Keratinocyte (primary cell): Measurements from ENCODE around the gene PPP1R36.

ENCODE experiments used
- EZH2 ChIP-seq: IDR thresholded peaks from one replicate; pipeline ENCODE4 v1.6.1; 2012; ENCODE audit warnings: inconsistent platforms, mild to moderate bottlenecking, low read length, moderate library complexity
- TF ChIP-seq, protein P1 (sequence below), 3 experiments: IDR thresholded peaks in 1 of 3; conservative IDR thresholded peaks in 1 of 3; optimal IDR thresholded peaks in 1 of 3; 2 replicates in 2 of 3; 3 replicates in 1 of 3; pipeline versions ENCODE3 to v1.5.1; 2011; ENCODE audit warnings: low read length in 3 of 3, mild to moderate bottlenecking in 3 of 3, moderate library complexity in 2 of 3, control low read depth in 1 of 3, inconsistent platforms in 1 of 3; ENCODE audit not compliant: insufficient read depth in 2 of 3; ENCODE audit errors: extremely low read depth in 1 of 3

DNA sequence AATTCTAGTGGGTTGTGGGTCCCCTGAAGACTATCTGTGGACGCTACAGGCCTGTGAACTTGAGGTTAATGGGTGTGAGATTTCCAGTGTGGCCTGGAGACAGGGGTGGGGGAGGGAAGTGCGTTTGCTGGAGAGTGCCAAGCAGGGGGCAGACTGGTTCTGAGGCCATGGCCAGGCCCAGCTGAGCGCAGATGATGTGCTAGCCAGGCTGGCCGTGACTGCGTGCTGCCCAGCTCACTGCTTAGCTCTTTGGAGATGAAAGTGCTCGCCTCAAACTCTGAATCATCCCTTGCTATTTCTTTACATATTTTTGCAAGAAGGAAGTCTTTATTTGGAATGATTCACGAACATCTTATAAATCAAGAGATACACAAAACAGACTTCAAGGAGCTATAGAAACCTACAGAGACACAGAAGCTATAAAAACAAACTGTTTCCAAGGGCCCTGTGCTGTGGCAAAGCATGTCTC is 79.2 kb downstream of the PPP1R36 start:
- TF ChIP-seq, protein P1, sequence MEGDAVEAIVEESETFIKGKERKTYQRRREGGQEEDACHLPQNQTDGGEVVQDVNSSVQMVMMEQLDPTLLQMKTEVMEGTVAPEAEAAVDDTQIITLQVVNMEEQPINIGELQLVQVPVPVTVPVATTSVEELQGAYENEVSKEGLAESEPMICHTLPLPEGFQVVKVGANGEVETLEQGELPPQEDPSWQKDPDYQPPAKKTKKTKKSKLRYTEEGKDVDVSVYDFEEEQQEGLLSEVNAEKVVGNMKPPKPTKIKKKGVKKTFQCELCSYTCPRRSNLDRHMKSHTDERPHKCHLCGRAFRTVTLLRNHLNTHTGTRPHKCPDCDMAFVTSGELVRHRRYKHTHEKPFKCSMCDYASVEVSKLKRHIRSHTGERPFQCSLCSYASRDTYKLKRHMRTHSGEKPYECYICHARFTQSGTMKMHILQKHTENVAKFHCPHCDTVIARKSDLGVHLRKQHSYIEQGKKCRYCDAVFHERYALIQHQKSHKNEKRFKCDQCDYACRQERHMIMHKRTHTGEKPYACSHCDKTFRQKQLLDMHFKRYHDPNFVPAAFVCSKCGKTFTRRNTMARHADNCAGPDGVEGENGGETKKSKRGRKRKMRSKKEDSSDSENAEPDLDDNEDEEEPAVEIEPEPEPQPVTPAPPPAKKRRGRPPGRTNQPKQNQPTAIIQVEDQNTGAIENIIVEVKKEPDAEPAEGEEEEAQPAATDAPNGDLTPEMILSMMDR (optimal IDR thresholded peaks at IDR 0.05 in 1 of 3, IDR thresholded peaks at IDR 0.05 in 1 of 3, conservative IDR thresholded peaks at IDR 0.05 in 1 of 3; ENCODE audit: extremely low read depth in 1 of 3, insufficient read depth in 2 of 3, low read length in 3 of 3) = peak in 1 of 3 experiments; percentile 7
- TF ChIP-seq EZH2 = no peak
